CD4-positive, alpha-beta T cell treated with Interferon alpha-2 for 1 hour (primary cell): Measurements from ENCODE around the gene TRMT2A.

Experiments used
- DNase-seq, 2 donors: peaks; one replicate each; pipeline ENCODE4 v3.0.0-alpha.2; 2020 to 2022

TRMT2A gene

GRCh38 chr22:20115691-20116375 lies 1.2 kb downstream of the TRMT2A start, which contains the start of gene RANBP1:
TSS of gene RANBP1 (plus strand) at chr22:20116104. CDS start at chr22:20116185, 81 bp downstream.
- no peak for DNase-seq

GRCh38 chr22:20114506-20115475 lies 2.2 kb downstream of the TRMT2A start:
- DNase-seq: no peak

GRCh38 chr22:20113551-20114310 lies 3.3 kb downstream of the TRMT2A start:
- DNase-seq: no peak

DNA sequence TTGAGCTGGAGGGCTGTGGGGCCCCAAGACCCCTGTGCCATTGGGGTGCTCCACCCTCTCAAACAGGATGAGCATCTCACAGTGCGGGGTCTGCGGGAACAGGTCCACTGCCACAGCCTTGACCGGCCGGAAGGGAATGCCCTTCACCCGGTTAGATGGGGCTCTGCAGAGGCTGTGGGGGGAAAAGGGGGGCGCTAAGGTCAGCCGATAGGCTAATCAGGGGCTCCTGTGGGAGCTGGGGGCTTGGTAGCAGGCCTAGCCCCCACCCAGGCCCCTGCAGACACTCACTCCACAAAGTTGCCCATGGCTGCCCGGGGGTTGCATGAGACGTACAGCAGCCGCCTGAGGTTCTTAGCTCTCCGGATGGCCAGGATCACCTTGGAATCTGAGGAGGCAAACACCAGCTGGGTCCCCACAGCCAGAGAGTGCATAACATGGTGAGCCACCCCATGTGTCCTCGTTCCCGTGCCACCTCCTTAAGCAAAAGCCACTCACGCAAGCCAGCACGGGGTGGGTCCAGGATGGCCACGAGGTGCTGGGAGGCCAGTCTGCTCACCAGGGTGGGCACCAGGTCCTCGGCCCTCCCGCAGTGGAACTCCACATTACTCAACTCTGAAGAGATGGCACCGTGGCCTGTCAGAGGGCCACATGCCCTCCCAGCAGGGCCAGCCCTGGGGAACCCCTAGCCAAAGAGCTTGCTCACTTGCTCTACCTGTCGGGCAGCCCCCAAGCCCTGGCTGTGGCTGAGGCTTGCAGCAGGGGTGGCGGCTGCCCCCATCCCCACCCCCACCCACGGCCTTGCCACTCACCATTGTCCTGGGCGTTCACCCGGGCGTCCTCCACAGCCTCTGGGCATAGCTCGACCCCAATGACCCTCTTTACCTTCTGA lies 4.2 kb downstream of the TRMT2A start:
- no peak for DNase-seq

DNA sequence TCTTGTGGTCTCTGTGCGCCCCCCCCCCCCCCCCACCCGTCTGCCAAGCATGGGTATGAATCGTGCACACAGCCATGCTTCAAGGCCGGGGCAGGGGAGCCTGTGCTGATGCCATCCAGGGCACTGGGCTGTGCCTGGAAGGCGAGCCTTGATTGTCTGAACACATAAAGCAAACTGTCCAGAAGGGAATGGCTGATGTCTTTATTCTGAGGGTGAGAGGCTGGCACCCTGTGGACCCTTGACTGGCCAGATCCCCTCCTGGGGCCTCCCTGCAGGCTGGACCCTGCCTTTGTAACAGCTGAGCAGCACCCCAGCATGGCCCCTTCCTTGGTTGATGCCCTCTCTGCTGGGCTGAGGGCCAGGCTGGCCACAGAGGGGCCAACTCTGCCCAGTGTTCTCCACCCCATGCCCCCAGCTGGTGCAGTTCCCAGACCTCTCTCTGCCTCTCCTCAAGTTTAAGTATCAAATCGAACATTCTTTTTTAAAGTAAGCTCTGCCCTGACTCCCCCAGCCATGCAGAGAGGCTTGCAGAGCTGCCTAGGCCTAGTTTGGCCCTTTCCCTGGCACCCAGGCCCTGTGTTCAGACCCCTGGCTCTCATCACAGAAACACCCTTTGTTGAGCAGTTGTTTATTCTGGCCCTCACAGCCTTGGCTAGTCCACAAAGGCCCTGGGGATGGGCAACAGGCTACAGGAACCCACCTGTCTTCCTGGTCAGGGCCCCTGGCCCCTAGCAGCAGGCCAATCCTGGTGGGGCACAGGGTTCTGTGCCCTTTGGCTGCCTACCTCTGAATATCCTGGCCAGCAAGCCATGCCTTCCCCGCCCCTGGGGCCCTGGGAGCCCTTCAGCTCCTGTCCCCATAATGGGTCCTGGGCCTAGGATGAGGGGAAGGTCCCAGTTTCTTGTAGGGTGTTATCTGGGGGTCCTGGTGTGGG lies 5.1 kb downstream of the TRMT2A start:
- DNase-seq: no peak

GRCh38 chr22:20111045-20111688 lies 5.9 kb downstream of the TRMT2A start:
- peak in 1 of 2 donors; percentile 45 for DNase-seq

DNA sequence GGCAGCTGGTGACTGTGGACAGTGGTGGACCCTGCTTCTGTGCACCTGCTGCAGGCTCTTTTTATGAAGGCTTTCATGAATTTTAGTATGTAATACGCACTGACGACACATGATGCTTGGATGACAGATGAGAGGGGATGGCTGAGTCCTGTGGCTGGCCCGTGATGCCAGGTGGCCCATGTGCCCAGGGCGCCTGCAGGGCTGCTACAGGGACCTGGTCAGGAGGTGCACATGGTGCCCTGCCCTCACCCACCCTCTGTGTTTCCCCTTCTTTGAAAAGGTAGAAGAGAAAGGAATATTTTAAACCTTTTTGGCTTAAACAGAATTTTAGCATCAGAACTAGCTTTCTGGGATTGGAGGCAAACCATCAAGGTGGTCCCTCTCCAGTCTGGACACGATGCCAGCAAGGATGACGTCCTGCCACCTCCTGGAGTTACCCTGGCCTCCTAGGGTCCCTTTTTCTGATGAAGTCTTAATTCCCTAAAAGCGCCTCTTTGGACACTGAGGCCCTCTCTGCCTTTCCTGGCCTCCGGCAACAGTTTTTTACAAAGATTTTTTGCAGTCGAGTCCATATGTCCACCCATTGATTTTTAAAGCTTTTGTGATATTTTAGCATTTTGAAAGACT lies 6.6 kb downstream of the TRMT2A start:
- no peak for DNase-seq

DNA sequence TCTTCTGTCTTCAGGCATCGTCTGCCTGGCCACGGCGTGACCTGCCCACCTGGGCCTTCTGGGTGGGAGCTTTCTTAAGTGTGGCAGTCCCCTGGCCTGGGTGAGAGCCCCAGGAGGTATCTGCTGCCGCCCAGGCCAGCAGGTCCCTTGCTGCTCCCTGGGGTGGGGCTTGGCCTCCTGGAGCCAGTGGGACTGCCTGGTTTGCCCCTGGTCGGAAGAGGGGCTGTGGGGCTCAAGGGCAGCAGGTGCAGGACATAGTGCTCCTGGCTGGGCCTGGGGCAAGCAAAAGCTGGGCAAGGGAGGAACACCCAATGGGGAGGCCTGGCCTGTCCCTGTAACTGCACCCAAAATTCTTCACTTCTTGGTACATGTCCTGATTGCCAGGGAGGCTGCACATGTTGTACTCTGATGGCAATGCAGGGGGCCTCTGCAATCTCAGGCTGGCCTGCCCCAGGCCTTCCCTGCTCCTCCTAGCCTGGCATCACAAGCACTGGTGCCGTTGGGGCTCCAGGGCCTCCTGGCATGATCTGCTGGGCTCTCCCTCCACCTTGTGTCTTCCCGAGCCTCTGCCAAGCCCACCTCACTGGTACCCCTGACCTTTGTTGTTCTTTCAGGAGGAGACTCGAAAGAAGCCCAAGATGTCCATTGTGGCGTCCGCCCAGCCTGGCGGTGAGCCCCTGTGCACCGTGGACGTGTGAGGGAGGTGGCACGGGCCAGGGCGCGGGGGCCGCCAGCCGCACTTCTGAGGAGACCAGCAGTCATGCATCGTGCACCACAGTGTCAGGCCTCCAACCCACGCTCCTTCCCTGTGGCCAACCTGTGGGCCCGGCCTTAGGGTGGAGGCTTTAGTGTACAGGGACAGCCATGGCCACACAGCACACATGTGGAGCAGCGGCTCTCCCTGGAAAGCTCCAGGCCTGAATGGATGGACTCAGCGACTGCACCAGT lies 7.3 kb downstream of the TRMT2A start:
- no peak for DNase-seq

GRCh38 chr22:20108757-20109230 lies 8.2 kb downstream of the TRMT2A start:
- DNase-seq: no peak

DNA sequence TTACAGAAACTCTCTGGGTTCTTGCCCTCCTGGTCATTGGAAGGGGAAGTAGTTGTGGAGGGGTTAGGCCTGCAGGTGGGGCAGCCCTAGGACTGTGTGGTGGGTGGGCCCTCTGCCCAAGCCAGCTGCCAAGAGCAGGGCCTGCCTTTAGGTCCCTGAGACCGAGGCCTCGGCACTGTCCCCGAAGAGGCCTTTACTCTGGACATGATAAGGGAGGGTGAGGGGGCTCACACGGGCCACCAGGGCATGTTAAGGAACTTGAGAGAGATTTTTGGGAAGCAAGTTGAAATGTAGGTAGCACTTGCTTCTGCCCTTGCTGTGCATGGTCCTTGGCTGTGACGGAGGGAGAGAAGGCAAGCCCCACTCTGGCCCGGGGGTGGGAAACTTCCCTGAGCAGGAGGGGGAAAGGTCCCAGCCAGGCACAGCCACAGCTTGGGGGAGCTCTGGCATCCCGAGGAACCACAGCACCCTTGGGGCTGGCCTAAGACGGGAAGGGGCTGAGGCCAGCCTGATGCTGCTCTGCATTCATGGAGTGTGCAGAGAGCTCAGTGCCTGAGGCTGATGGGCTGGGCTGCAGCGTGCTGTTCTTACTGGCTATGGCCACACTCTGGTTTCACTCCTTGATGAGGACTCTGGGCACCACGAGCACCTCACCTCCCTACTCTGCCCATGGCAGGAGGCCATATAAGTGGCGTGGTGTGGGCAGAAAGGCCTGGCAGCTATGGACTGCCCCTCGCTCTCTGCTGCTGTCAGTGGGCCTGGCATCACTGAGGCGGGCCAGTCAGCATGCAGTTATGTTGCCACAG lies 8.9 kb downstream of the TRMT2A start:
- DNase-seq: no peak

DNA sequence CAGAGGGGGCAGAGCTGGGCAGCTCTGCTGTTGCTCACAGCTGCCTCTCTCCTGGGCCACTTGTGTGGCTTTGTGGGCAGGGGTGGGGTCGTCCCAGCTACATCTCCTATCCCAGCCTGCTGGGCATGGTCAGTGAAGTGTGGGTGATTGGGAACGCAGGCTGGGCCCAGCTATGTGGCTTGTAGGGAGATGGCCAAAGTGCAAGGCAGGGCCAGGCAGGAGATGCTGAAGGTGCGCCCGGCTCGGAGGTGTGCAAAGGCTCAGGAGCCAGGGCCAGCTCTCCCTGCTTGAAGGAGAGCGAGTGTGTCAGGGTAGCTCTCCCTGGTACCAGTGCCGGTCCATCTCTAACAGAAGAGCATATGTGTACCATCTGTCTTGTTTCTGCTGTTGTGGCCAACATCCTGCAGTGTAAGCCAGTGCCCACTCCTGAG lies 9.5 kb downstream of the TRMT2A start:
- no peak for DNase-seq

DNA sequence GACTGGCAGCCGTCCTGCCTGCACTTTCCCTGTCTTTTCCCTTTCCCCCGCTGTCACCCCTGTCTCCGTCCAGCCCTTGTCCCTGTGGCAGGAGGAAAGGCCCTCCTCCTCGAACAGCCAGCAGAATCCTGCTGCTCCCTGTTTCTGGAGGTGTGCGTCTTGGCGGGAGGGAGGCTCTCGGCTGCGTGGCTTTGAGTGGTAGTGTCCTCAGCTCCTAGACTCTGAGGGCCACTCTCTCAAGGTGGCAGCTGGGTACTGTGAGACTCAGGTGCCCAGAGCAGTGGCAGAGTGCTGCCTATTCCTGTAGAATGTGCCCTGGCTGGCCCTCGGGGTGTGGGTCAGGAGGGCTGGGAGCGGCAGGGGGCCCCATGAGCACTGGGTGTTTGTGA lies 10.2 kb downstream of the TRMT2A start:
- no peak for DNase-seq

DNA sequence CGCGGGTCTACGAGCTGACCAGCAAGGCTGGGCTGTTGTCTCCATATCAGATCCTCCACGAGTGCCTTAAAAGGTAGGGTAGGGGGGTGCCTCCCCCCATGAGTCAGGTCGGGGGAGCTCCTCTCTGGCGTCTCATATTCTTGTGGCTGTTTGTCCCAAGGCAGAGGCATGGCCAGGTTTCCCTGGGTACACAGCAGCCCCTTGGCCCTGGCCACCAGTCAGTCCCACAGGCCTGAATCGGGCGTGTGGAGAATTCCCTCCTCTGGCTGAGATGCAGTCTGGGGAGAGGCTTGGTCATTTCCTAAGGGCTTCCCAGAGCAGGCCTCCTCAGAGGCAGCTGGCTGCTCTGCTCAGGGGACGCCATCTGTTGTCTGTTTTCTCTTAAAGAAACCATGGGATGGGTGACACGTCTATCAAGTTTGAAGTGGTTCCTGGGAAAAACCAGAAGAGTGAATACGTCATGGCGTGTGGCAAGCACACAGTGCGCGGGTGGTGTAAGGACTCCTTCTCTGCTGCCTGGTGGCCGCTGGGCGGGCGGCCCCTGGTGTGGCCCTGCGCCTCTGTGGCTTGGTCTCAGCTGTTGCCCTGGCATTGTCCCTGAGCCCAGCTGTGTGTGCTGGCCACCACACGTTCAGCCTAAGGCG lies 10.7 kb downstream of the TRMT2A start:
- DNase-seq: no peak

DNA sequence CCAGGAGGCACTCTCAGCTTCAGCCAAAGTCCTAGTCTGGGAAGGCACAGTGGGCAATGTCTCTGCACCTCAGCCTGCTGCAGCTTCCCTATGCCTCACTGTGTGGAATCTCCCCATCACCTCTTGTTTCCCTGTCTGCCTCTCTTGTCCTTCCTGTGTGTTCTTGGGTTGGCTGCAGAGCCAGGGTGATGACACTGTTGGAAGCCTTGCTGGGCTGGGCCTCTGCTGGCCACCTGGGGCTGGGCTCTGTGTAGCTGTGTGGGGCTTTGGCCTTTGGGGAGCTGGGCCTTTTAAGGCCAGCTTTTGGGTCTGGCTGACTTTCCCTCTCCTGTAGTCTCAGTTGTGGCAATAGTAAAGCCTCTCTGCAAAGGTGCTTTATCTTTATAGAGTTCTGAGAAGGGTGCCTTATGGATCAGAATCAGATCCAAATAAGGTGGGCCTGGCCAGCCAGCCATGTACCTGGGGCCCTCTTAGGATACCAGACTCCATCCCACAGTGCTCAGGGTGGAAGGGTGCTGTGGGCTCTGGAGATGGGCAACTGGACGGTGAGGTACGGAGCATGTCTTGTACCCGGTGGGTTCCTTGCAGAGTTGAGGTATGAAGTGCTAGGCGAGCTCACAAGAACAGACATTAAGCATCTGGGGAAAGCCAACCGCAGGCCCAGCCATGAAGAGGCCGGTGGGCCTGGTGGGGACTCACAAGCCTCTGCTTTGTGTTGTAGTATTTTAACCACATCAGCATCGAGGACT lies 11.4 kb downstream of the TRMT2A start:
- DNase-seq: no peak

DNA sequence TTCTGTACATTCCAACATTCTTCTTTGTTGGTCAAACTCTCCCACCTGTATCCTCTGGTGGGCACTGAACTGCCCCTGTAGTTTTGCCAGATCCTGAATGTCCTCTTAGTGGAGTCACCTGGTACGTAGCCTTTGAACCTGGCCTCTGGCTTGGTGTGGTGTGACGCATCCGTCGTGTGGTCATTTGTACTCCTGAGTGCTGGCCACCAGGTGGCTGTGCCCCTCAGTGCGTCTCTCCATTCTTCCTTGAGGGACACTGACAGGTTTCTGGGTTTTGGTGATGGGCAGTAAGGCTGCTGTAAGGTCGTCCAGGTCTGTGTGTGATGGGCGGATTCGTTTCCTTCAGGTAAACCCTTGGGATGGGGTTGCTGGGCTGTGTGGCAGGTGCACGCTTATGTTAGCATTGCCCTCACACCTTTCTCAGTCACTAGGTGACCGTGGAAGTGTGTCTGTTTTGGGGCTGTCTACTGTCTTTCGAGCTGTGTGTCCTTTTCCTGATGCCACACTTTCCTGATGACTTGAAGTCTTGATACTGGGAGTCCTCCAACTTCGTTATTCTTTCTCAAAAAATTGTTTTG lies 14.7 kb downstream of the TRMT2A start:
- no peak for DNase-seq

- DNase-seq: no peak
These were observed 15.4 kb downstream of the TRMT2A start for GRCh38 chr22:20101638-20102037.
